Prostate gland (tissue), 2 donors: ENCODE data around the gene CRYGC. TPM values are rescaled to one million over a fixed set of nuclear protein-coding genes. Genes with fewer than 3 reads are reported as not detected.
A peak's percentile ranks its signal among the peaks of the same experiment; 100 is the strongest.
"Not testable (repeated sequence)": the region's sequence is repeated elsewhere in the genome, so short reads cannot be mapped to it uniquely, and the experiment has no call there.

Source experiments
- DNase-seq: peaks from one replicate; pipeline ENCODE4 v3.0.0-alpha.2; 2019; ENCODE audit warnings: low spot score
- H3K27ac ChIP-seq, 2 donors: fragments of 200-600 bp; sonication (generic); 2 replicates each; pipeline ENCODE4 v1.5.1; 2017 to 2019
- H3K27me3 ChIP-seq: fragments of 200-600 bp; sonication (generic); replicated peaks from 2 replicates; pipeline ENCODE4 v1.5.1; 2019; ENCODE audit not compliant: insufficient read depth
- H3K36me3 ChIP-seq, 2 donors: fragments of 200-600 bp; sonication (generic); 1 replicate in 1 of 2; 2 replicates in 1 of 2; pipeline versions ENCODE4 v1.5.1 to v1.8.1; 2017 to 2019
- H3K4me1 ChIP-seq: fragments of 200-600 bp; sonication (generic); replicated peaks from 2 replicates; pipeline ENCODE4 v1.5.1; 2019
- H3K4me3 ChIP-seq, 2 donors: fragments of 200-600 bp; sonication (generic); 2 replicates each; pipeline ENCODE4 v1.5.1; 2017 to 2019
- H3K9me3 ChIP-seq: fragments of 200-600 bp; sonication (generic); 2 replicates; pipeline ENCODE4 v1.5.1; 2017
- POLR2A ChIP-seq: fragments of 450-650 bp; IDR thresholded peaks from one replicate; pipeline ENCODE4 v1.6.1; 2016; ENCODE audit warnings: antibody characterized with exemption, mild to moderate bottlenecking
- POLR2AphosphoS5 ChIP-seq: sonication (generic); formaldehyde crosslinking; IDR thresholded peaks from one replicate; pipeline ENCODE4 v1.6.1; 2017; ENCODE audit warnings: antibody characterized with exemption
- WGBS: methylation state at CpG from one replicate; pipeline ENCODE4 v1.1.5; 2018; 5-methylcytosine and 5-hydroxymethylcytosine counted together
- intact Hi-C: fragments of 100-400 bp; cut with DNase I; formaldehyde crosslinking; loops from one replicate; pipeline ENCODE4 v1.14.2; 2022
- total RNA-seq, 2 donors: library from RNA; depleted of rRNA; stranded (reverse); fragments of >200 nt; gene quantifications; one replicate each; pipeline ENCODE4 v1.1.0, GENCODE V29; 2016
- TF ChIP-seq, protein P1 (sequence below), 4 experiments: fragments of 200-600 bp in 2 of 4; fragments of 450-650 bp in 2 of 4; sonication (generic) in 2 of 4; IDR thresholded peaks; 1 replicate in 3 of 4; 2 replicates in 1 of 4; pipeline ENCODE4 v1.5.1; 2016 to 2019; ENCODE audit warnings: antibody characterized with exemption in 4 of 4, mild to moderate bottlenecking in 2 of 4, moderate library complexity in 2 of 4

CRYGC gene
- total RNA-seq, 2 donors from 2014 or later: 1.3 TPM; not detected in 1

DNA sequence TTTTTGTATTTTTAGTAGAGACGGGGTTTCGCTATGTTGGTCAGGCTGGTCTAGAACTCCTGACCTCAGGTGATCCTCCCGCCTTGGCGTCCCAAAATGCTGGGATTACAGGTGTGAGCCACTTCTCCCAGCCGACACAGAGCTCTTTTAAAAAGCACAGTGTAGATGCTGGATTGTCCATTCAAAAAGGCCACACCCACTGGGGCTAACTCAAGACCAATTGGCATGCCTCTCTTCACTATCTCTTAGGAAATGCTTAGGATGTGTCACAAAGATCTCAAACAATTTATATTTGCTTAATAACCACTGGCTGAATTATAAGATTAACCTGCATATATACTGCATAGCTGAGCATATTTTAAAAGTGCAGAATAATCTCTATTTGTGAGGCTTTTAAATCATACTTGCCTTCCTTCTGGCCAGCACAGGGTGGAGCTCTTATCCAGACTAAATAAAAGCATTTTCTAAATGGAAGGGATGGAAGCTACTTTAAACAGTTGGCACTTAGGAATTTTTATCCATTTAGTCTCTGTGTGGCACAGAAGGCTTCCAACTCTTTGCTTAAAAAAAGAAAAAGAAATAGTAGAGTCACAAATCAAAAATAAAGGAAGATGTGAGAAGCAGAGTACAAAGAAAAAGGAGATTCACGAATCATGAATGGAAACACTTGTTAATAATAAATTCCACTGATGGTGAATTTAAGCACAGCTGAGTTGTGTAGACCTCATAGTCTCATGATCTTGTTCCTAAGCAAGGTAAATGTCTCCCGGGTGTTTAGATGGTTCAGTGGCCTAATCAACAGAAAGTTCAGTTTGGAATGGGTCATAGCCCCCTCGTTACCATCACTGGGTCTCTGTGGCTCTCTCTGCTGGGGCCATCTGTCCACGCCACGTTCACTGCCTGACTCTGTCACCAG, 27.7 kb downstream of the CRYGC start:
- no peaks in the 10 kb centered on the region for H3K9me3 ChIP-seq
- H3K36me3 ChIP-seq: no peaks in the 10 kb centered on the region
- no peak overlapping the region for H3K27ac ChIP-seq
- intact Hi-C loops: loop anchor here (5.0 kb wide), 1 partner anchor 150 kb away; no protein-coding TSS in a partner anchor
- H3K27me3 ChIP-seq: no peaks in the 10 kb centered on the region
- 52% methylated on average over 10 of the region's 10 CpGs for WGBS
- no peak overlapping the region for H3K4me3 ChIP-seq
- H3K4me1 ChIP-seq: no peaks in the 10 kb centered on the region
- DNase-seq: no peak
- TF ChIP-seq, protein P1, sequence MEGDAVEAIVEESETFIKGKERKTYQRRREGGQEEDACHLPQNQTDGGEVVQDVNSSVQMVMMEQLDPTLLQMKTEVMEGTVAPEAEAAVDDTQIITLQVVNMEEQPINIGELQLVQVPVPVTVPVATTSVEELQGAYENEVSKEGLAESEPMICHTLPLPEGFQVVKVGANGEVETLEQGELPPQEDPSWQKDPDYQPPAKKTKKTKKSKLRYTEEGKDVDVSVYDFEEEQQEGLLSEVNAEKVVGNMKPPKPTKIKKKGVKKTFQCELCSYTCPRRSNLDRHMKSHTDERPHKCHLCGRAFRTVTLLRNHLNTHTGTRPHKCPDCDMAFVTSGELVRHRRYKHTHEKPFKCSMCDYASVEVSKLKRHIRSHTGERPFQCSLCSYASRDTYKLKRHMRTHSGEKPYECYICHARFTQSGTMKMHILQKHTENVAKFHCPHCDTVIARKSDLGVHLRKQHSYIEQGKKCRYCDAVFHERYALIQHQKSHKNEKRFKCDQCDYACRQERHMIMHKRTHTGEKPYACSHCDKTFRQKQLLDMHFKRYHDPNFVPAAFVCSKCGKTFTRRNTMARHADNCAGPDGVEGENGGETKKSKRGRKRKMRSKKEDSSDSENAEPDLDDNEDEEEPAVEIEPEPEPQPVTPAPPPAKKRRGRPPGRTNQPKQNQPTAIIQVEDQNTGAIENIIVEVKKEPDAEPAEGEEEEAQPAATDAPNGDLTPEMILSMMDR (IDR thresholded peaks at IDR 0.05): peak in 2 of 4 experiments; percentile 24 to 27
- TF ChIP-seq POLR2A (no peak), POLR2AphosphoS5 (no peak)

DNA sequence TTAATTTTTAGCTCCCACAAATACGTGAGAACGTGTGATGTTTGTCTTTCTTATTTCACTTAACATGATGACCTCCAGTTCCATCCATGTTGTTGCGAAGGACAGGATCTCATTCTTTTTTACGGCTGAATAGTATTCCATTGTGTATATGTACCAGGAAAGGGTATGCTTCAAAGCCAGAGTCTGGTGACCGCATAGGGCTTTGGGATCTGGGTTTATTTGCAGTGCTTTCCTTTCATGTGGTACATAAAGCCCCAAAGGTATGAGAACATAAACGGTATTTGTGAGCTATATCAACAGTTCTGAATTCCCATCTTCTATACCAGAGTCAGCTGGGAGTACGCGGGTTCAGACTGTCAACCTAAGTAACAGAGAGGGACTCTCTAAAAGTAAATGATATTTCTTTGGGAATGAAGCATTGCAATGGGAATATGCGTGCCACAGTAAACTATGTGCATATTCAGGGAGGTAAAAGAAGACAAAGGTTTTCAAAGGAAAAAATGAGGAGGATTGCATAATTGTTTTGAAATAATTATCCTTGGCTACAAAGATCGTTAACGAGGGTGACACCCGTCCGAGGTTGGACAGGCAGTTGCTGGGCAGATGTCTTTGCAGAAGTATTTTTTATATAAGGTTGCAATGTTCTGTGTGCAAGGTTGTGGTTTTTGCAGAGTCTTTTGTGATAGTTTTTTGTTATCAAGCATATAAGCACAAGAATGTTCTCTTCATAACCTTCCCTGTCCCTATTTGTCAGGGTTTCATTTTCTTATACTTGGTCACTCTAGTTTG, 29.8 kb downstream of the CRYGC start:
- intact Hi-C loops: loop anchor here (5.0 kb wide), 1 partner anchor 152 kb away; no protein-coding TSS in a partner anchor
- 74% methylated on average over 13 of the region's 13 CpGs for WGBS
- H3K36me3 ChIP-seq: no peaks in the 10 kb centered on the region
- H3K27me3 ChIP-seq: no peaks in the 10 kb centered on the region
- no peaks in the 10 kb centered on the region for H3K4me1 ChIP-seq
- DNase-seq: no peak
- no peak overlapping the region for H3K4me3 ChIP-seq
- H3K9me3 ChIP-seq: no peaks in the 10 kb centered on the region
- TF ChIP-seq, protein P1 (IDR thresholded peaks at IDR 0.05): no peak
- TF ChIP-seq POLR2A (no peak), POLR2AphosphoS5 (no peak)
- H3K27ac ChIP-seq: no peak overlapping the region

- H3K36me3 ChIP-seq, H3K27ac ChIP-seq, intact Hi-C loops, H3K4me3 ChIP-seq, DNase-seq, H3K9me3 ChIP-seq, H3K4me1 ChIP-seq, H3K27me3 ChIP-seq: not testable (repeated sequence)
- WGBS: 95% methylated on average over 1 of the region's 1 CpG
Measured at GRCh38 chr2:208098701-208099100, 30.9 kb downstream of the CRYGC start.

- Histone ChIP-seq H3K4me1 (no peaks in the 10 kb centered on the region), H3K9me3 (no peaks in the 10 kb centered on the region), H3K4me3 (no peak overlapping the region), H3K27ac (no peak overlapping the region), H3K36me3 (no peaks in the 10 kb centered on the region), H3K27me3 (no peaks in the 10 kb centered on the region)
- no peak for DNase-seq
- TF ChIP-seq, protein P1 (IDR thresholded peaks at IDR 0.05): no peak
- no peak for TF ChIP-seq POLR2A
- TF ChIP-seq POLR2AphosphoS5: no peak
- intact Hi-C loops: no loop called here
- WGBS: 58% methylated on average over 2 of the region's 2 CpGs
Measured at GRCh38 chr2:208098267-208098666, 31.4 kb downstream of the CRYGC start.

GRCh38 chr2:208097801-208098200, 31.8 kb downstream of the CRYGC start:
- Histone ChIP-seq H3K4me3 (no peak overlapping the region), H3K4me1 (no peaks in the 10 kb centered on the region), H3K36me3 (no peaks in the 10 kb centered on the region), H3K9me3 (no peaks in the 10 kb centered on the region), H3K27ac (no peak overlapping the region), H3K27me3 (no peaks in the 10 kb centered on the region)
- intact Hi-C loops: no loop called here
- DNase-seq: no peak
- 78% methylated on average over 5 of the region's 5 CpGs for WGBS
- TF ChIP-seq POLR2AphosphoS5: no peak
